Frontal cortex (tissue), 4 donors: ENCODE results near the gene ATP1A1. TPM values are rescaled to one million over a fixed set of nuclear protein-coding genes. Genes with fewer than 3 reads are reported as not detected.
A peak's percentile ranks its signal among the peaks of the same experiment; 100 is the strongest.

Experiments
- DNase-seq, 2 donors: peaks; one replicate each; pipeline ENCODE4 v3.0.0; 2012; ENCODE audit warnings: low spot score in 2 of 2
- FAIRE-seq: peaks from 2 replicates; lab custom pipeline; 2012; peaks lifted over from hg19 to GRCh38; lab: Jason Lieb, UNC
- total RNA-seq: library from RNA; depleted of rRNA; stranded (reverse); fragments of >200 nt; gene quantifications from one replicate; pipeline ENCODE4 v1.2.3, GENCODE V29; 2014
- donor health status: control.
- donor health status: control.
- donor health status: control.

The ATP1A1 gene
- 79.9 TPM for total RNA-seq

DNA sequence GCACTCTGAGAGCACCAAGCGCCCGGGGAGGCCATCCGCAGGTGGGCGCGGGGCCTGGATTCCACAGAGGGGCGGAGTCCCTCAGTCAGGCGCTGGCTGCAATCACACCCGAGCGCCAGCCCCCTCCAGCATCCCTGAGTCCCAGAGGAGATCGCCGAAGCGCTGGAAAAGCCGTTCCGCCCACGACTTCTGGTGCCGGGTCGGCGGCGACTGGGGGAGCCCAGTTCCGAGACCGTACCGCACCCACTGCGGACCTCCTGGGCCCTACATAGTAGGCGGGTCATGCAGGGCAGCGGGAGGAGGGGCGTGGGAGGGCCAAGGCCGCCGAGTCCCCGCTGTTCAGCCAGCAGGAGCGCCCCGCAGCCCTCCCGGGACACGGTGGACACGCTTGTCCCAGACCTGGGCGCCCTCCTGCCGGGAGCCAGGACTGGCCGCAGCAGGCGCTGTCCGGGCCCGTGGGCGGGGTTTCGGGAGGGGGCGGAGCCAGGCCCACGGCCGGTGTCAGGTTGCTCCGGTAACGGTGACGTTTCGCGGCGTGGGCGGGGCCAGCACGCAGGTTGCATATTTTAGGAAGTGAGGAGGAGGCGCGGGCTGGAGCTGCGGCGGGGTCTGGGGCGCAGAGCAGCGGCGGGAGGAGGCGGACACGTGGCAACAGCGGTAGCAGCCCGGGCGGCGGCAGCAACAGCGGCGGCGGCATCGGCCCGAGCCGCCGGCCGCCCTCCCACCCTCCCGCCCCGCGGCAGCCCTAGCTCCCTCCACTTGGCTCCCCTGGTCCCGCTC, at the start of gene ATP1A1:
Gene ATP1A1, plus strand, starts transcription at position 594 of the 780 bp plus-strand sequence. CDS start 268 bp downstream, outside the sequence.
- no peak for FAIRE-seq
- DNase-seq, result peak; percentile 92 to 96

DNA sequence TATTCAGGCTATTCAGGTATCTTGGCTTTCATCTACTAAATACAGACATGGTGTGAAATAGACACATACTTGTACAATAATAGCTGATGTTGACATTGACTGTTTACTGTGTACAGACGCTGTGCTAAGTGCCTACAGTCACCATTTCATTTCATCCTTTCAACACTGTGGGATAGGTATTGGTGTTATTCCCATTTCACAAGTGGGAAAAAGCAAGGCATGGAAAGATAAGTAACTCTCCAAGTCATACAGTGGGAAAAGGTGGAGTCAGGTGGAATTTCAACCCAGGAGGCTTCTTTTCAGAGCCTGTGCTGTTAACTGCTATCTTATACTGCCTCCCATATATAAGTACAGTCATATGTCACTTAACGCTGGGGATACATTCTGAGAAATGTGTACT, 49.6 kb upstream of the ATP1A1 start:
- FAIRE-seq (no peak), DNase-seq (no peak)

DNA sequence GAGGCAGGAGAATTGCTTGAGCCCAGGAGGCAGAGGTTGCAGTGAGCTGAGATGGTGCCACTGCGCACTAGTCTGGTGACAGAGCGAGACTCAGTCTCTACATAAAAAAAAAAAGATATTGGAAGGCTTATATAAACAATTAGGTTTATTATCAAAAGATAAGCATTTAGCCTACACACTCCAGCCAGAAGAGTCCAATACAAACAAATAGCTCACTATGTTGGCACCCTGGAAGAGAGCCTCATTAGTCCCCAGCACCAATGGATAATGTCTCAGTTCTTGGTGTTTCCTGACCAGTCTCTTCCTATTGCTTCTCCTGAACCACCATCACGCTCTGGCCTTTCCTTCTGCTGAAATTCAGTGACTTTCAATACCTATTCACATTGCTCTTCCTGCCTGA, 48.6 kb upstream of the ATP1A1 start:
- FAIRE-seq (no peak), DNase-seq (no peak)

DNA sequence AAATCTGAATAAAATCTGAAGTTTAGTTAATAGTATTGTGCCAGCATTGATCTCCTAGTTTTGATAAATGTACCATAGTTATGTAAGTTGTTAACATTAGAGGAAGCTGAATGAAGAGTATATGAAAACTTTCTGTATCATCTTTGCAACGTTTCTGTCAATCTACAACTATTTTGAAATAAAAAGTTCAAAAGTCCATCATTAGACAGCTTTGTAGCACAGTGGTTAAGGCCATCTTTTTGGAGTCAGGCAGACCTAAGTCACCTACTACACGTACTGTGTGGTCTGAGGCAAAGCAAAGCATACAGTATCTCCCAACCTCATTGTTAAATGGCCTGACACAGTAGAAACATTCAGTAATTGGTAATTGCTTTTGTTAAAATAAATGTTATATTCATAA, 47.9 kb upstream of the ATP1A1 start:
- DNase-seq, result no peak
- FAIRE-seq, result no peak

DNA sequence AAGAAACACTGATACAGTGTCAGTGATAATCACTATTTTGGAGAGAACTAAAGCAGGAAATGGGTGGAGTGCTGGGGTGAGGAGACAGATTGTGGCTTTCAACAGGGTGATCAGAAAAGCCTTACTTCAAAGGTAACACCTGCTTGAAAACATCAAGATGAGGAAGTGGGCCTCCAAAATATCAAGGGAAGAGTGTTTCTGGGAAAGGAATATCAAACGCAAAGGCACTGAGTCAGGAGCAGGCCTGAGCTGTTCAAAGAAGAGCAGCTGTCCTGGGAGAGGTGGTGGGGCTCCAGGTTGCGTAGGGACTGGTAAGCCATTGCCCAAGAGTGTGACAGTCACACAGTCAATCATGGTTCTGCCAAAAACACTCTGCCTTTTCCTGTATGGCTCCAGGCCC, 47.1 kb upstream of the ATP1A1 start:
- FAIRE-seq (no peak), DNase-seq (no peak)

DNA sequence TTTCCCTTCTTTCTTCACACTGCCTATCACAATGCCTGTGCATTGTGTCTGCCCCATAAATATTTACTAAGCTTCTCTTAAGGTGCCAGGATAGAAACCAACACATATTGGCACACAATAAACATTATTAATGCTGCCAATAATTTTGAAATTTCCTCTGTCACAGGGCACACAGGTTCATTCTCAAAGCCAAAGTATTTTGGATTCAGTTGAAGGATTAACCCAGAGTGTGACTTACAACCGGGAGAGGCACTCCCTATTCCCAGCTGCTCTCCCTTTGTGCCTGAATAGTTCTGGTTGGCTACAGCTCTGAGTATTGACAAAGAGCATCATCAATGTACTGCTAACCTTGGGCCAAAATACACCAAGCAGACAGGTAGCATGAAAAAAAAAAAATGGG, 46.6 kb upstream of the ATP1A1 start:
- no peak for FAIRE-seq
- DNase-seq, result no peak

DNA sequence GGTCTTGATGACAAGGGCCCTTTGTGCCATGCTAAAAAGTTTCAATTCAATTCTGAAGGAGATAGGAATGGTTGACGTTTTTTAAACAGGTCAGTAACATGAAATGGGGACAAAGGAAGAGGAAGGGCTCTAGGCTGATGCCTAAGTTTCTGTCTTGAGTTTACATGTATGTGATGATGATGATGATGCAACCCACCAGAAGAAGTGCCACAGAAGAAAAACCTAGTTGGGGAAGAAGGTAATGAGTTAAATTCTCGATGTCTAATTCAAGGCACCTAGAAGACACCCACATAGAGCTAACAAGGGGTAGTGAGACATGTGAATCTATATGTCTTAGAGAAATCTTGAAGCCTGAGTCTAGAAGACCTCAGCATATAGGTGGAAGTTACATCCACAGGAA, 44.4 kb upstream of the ATP1A1 start:
- FAIRE-seq (no peak), DNase-seq (no peak)

DNA sequence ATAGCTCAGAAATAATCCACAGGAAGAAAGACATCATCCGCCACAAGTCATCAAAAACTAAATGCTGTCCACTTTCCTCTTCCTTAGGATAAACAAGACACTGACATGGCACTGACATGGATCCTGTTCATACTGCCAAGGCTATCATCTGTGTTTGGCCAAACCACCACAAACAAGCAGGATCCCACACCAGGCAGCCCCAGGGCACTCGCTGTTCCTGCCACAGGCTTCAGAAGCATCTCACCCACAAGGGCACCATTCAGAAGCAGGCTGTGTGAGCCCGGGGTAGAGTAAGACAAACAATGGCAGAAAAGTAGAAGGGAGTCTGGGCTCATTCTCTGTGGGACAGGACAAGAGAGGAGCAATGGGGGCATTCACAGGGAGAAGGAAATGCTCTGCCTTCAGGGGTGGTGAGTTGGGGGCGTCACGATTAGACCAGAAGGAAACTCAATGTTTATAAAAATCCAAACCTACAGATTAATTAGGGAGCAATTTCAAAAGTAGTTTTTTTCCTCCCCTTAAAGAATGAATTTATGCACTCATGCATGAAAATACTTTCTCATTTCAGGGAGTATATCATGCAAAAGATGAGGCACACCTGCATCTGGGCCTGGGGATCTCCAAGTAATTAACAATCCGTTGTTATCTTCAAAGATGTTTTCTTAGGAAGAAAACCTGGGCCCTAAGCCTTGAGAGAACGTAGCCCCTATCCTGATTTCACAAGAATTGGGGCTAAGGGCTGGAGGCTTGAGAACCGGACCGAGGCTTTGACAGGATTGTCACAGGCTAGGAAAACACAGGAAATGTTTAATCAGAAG, 43.3 kb upstream of the ATP1A1 start:
- DNase-seq, result no peak
- no peak for FAIRE-seq

DNA sequence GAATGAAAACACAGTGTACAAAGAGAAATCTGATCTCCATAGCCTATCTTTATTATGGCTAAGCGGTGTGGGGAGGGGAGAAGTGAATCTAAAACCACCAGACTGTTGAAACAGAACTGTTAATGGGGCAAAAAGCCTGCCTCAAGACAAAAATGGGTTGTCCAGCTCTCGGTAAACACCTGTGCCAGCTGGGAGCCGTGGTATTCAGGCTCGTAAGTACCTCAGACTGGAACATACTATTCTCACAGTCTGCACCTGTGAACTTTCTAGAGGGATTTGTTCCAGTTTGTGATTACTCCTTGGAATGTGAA, 42.7 kb upstream of the ATP1A1 start:
- DNase-seq (no peak), FAIRE-seq (no peak)

DNA sequence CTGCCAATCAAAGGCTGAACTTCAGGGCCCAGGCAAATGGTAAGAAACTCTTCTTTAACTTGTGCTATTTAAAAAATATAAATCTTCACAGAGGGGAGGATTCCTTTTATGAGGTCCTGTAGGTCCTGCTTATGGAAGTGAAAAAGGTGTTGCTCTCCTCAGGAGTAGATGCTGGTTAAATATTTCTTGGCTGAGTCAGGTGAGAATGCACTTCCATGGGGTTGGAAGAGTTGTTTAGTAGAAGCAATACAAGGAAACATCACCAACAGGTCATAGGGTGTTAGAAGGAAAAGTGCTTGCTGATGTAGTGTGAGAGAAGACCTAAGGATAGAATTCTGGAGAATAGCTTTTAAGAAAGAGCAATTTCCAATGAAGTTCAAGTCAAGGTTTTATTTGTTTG, 42.2 kb upstream of the ATP1A1 start:
- no peak for FAIRE-seq
- DNase-seq, result no peak

DNA sequence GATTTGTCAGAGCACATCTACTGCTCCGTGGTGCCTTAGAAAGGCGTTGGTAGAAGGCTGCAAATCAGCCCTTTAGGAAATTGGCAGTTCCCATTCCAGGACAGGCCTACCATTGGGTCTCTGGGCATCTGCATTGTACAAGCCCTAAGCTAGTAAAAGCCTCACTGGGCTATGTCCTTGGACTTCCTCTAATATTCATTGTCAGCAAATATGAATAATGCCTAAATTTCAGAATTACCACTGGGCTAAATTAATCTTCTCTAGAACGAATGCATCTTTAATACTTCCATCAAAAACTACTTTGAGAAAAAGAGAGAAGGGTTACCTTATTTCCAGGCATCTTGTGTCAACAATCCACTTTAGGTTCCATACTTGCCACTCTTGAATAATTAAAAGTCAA, 41.5 kb upstream of the ATP1A1 start:
- no peak for FAIRE-seq
- DNase-seq, result no peak

DNA sequence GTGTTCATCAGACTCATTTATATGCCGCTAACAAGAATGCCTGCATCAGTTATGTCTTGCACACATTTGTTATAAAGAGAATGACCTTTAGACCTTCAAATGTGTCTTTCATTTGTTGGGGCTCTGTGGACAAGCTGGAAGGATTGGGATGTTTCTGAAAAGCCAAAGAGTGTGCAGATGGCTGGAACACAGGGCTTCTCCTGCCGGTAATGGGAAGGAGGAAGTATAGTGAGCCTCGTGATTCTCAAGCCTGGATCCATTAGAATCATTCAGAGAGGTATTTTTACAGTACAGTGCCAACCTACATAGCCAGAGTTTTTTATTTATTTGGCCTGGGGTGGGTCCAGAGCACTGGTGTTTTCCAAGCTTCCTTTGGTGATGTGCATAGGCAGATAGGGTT, 40.6 kb upstream of the ATP1A1 start:
- FAIRE-seq (no peak), DNase-seq (no peak)

DNA sequence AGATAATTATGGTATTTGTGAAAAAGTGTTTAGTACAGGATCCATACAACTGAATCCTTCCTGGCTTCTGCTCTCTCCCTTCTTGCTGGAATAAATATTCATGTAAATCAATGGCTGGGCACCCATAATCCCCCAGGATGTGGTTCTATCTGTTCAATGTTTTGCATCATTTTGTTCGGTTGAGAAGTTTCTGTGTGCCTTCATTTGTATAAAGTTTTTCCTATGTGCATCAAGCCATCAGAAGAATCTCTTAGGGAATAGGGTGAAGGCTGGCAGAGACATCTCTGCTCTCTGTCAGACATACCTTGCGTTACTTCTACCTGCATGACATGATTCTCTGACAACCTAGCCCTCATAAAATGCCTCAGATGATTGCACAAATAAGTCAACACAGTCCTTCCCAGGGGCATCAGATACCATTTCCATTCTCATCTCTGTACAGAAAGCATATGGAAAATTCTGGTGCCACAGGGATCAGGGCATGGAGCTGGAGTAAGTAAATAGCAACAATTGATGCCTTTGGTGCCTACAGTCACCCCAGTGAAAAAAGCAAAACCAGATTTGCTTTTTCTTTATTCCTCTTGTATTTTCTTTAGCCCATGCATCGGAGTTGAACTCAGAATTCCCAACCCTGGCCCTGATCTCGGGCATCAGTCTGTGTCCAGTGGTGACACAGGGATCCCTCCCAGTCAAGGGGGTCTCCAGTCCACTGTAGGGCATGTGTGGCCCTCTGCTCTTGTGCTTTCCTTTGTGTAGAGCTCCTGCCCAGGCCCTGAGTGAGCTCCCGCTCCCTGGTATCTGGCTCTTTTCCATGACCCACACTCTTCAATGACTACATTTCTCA, 39.7 kb upstream of the ATP1A1 start:
- no peak for FAIRE-seq
- no peak for DNase-seq

DNA sequence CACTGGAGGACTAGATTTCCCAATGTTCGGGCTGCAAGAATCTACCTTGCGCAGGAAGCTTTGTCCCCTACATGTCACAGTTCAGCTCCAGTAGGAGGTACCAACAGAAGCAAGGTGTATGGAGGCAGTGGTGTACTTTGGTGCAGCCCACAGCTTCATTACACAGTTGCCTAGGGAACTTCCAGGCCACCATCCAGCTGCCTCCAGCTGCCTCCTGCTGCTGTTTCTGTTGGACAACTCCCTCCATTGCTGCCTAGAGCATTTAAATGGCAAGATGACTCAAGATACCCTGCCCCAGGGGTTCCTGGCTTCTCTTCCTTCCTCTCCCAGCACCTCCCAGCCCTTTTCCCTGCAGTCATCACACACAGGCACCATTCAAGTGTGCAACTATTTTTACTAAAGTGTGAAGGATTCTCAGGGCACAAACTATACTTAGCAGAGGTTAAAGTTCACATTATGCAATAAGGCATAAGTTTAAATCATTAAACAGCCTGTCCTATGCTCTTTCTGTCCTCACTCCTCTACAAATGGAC, 39.0 kb upstream of the ATP1A1 start:
- DNase-seq (no peak), FAIRE-seq (no peak)

DNA sequence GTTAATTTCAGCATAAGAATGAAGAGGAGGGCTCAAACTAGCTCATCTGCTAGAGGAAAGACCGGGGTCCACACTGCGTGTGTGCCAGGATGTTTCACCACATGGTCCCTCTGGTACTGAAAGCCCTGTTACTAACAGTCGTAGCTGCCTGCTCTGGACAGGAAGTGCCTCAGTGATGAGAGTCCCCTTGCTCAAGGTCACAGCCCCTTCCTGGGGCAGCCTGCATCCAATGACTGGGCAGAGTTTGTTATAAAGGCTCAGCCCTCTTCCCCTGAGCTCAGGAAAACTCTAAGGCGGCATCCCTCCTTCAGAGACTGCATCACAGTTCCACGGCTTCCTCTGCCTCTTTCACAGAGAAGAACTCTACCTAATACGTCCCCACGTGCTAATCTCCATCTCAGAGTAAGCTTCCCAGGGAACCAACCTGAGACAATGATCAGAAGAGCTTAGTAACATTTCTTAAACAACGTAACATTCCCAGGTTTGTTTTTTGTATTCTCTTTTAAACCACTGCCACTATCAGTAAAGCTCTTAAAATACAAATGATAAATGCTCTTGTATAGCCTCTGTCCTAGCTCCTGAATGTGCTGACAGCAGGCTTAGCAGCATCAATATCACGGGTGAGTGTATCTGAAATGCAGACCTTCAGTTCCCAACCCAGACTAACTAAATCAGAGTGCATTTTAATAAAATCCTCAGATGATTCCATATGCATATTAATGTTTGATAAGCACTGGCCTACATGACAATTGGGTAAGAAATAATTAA, 38.0 kb upstream of the ATP1A1 start:
- FAIRE-seq, result no peak
- no peak for DNase-seq

DNA sequence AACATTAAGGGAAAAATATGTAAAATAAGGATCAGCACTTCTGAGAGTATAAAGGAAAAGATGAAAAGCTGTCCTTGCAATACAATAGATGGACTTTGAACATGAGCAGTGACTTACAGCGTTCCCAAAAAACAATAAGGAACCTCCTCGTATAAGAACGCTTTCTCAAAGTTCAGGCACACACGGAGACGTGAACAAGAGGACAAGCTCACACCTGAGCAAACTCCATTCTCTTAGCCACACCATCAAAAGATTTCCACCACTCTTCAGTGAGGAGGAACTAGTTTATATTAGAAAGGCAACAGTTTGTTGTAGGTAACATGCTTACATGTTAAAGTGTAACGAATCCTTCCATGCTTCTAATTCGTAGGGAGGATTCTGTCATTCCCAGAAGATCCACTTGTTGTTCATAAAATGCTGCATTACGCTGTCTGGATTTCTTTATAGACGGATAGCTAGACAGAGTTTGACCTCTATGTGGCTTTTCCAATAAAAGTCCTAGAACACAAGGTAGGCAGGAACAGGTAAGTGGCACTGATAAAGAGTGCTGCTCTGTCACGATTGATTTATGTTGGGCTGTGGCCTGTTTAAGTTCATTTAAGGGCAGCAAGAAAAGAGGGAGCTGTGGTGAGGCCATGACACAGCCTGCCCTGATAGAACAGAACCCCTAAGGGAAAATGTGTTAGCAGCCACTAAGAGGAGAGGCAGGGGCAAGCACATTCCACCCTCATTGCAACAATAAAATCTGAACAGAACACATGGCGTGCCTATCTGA, 37.0 kb upstream of the ATP1A1 start:
- no peak for FAIRE-seq
- DNase-seq, result no peak

DNA sequence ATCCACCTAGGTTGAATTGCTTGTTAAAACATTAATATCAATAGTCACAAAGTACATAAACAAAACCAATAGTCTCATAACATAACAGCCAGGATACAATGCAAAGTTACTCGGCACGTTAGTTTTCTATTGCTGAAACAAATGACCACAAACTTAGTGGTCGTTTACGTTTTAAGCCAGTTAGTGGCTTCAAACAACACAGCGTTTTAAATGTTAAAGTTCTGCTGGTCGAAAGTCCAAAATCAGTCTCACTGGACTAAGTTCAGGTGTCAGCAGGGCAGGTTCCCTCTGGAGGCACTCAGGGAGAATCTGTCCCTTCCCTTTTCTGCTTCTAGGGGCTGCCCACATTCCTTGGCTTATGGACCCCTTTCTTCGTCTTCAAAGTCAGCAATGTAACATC, 35.6 kb upstream of the ATP1A1 start:
- FAIRE-seq (no peak), DNase-seq (no peak)

DNA sequence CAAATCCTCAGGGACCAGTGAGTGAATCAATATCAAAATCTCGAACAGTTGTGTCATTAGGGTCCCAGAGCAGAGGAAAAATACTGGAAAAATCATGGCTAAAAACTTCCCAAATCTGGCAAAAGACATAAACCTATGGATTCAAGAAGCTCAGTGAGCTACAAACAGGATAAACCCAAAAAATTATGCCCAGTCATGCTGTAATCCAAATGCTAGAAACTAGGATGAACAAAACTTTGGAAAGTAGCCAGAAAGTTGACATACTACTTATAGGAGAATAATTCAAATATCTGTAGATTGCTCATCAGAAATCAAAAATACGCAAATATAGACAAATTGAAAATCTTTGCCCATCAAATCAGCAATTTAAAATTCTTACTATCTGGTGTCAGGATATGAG, 34.6 kb upstream of the ATP1A1 start:
- DNase-seq, result no peak
- no peak for FAIRE-seq
